GM23338 (cell line): ENCODE data around the gene BAMBI. TPM values are rescaled to one million over a fixed set of nuclear protein-coding genes. Genes with fewer than 3 reads are reported as not detected.

Source experiments
- ATAC-seq: fragments of 200-7000 bp; cut with Tn5 transposase; 3 replicates; pipeline ENCODE4 v1.9.1; 2020
- DNase-seq: peaks from one replicate; pipeline ENCODE4 v3.0.0-alpha.2; 2015; ENCODE audit warnings: low spot score
- H2AFZ ChIP-seq: fragments of 200-600 bp; sonication (generic); 2 replicates; pipeline ENCODE4 v1.8.0; 2016; ENCODE audit warnings: antibody characterized with exemption, mild to moderate bottlenecking, moderate library complexity
- H3F3A ChIP-seq: fragments of 200-600 bp; sonication (generic); replicated peaks from 2 replicates; pipeline ENCODE4 v1.8.0; 2017; ENCODE audit warnings: antibody characterized with exemption, mixed run types, low read depth
- H3K27ac ChIP-seq: fragments of 200-600 bp; sonication (generic); 2 replicates; pipeline ENCODE4 v1.6.1; 2016; ENCODE audit warnings: low read depth
- H3K27me3 ChIP-seq: fragments of 200-600 bp; sonication (generic); 2 replicates; pipeline ENCODE4 v1.8.0; 2016; ENCODE audit warnings: mild to moderate bottlenecking, mixed run types, moderate library complexity; ENCODE audit not compliant: insufficient read depth
- H3K36me3 ChIP-seq: fragments of 200-600 bp; sonication (generic); 2 replicates; pipeline ENCODE4 v1.8.0; 2016; ENCODE audit warnings: mild to moderate bottlenecking; ENCODE audit not compliant: insufficient read depth
- H3K4me1 ChIP-seq: fragments of 200-600 bp; sonication (generic); 2 replicates; pipeline ENCODE4 v1.8.0; 2016; ENCODE audit warnings: mild to moderate bottlenecking, moderate library complexity; ENCODE audit not compliant: insufficient read depth
- H3K4me2 ChIP-seq: fragments of 200-600 bp; sonication (generic); 2 replicates; pipeline ENCODE4 v1.7.1; 2017; ENCODE audit warnings: mixed run types
- H3K4me3 ChIP-seq: fragments of 200-600 bp; sonication (generic); 2 replicates; pipeline ENCODE4 v1.6.1; 2016; ENCODE audit warnings: mixed run types
- H3K79me2 ChIP-seq: fragments of 200-600 bp; sonication (generic); replicated peaks from 2 replicates; pipeline ENCODE4 v1.8.0; 2017; ENCODE audit warnings: mild to moderate bottlenecking; ENCODE audit not compliant: insufficient read depth
- H3K9me2 ChIP-seq: fragments of 200-600 bp; sonication (generic); 2 replicates; pipeline ENCODE4 v1.8.0; 2017; ENCODE audit not compliant: insufficient read depth
- H4K20me1 ChIP-seq: fragments of 200-600 bp; sonication (generic); replicated peaks from 2 replicates; pipeline ENCODE4 v1.8.0; 2017; ENCODE audit warnings: mild to moderate bottlenecking; ENCODE audit not compliant: insufficient read depth
- H3K27ac Mint-ChIP-seq: 2 replicates; pipeline ENCODE4 v1.8.0; 2020; ENCODE audit warnings: inconsistent platforms, mild to moderate bottlenecking, moderate library complexity, mixed read lengths
- H3K27me3 Mint-ChIP-seq: 3 replicates; pipeline ENCODE4 v1.8.0; 2022; ENCODE audit warnings: low read depth, mild to moderate bottlenecking, moderate library complexity, mixed read lengths, inconsistent platforms; ENCODE audit not compliant: insufficient read depth, poor library complexity
- H3K36me3 Mint-ChIP-seq: 3 replicates; pipeline ENCODE4 v1.8.0; 2021; ENCODE audit warnings: low read depth, mild to moderate bottlenecking, inconsistent platforms, moderate library complexity, mixed read lengths
- H3K4me1 Mint-ChIP-seq: 3 replicates; pipeline ENCODE4 v1.8.0; 2020; ENCODE audit warnings: mild to moderate bottlenecking, inconsistent platforms, mixed read lengths
- H3K4me3 Mint-ChIP-seq: 3 replicates; pipeline ENCODE4 v1.8.0; 2021; ENCODE audit warnings: moderate library complexity, mild to moderate bottlenecking, inconsistent platforms, mixed read lengths
- H3K9me3 Mint-ChIP-seq: 3 replicates; pipeline ENCODE4 v1.8.0; 2020; ENCODE audit warnings: moderate library complexity, mild to moderate bottlenecking, inconsistent platforms, mixed read lengths
- CREB1 ChIP-seq: fragments of 250-450 bp; sonication (Bioruptor Pico); IDR thresholded peaks from 2 replicates; pipeline ENCODE4 v1.5.0; 2020; ENCODE audit warnings: low read depth, mild to moderate bottlenecking, moderate library complexity
- ETS1 ChIP-seq: IDR thresholded peaks from 2 replicates; pipeline ENCODE4 v1.6.1; 2016; ENCODE audit warnings: antibody characterized with exemption
- EZH2 ChIP-seq: fragments of 200-600 bp; sonication (generic); IDR thresholded peaks from one replicate; pipeline ENCODE4 v1.8.0; 2017; ENCODE audit warnings: antibody characterized with exemption, mild to moderate bottlenecking, low read depth; ENCODE audit not compliant: unreplicated experiment
- EZH2phosphoT487 ChIP-seq: fragments of 200-600 bp; sonication (generic); IDR thresholded peaks from one replicate; pipeline ENCODE4 v1.8.1; 2018; ENCODE audit warnings: antibody characterized with exemption; ENCODE audit not compliant: unreplicated experiment
- JUNB ChIP-seq: IDR thresholded peaks from one replicate; pipeline ENCODE4 v1.6.1; 2016; ENCODE audit warnings: antibody characterized with exemption; ENCODE audit not compliant: unreplicated experiment
- NANOG ChIP-seq: IDR thresholded peaks from 2 replicates; pipeline ENCODE4 v1.6.1; 2016; ENCODE audit warnings: antibody characterized with exemption, borderline replicate concordance
- POLR2AphosphoS5 ChIP-seq: IDR thresholded peaks from 2 replicates; pipeline ENCODE4 v1.6.1; 2016; ENCODE audit warnings: antibody characterized with exemption, low read depth
- REST ChIP-seq: IDR thresholded peaks from one replicate; pipeline ENCODE4 v1.6.1; 2018; ENCODE audit warnings: antibody characterized with exemption; ENCODE audit not compliant: unreplicated experiment
- STAT1 ChIP-seq: IDR thresholded peaks from one replicate; pipeline ENCODE4 v1.6.1; 2016; ENCODE audit warnings: antibody characterized with exemption; ENCODE audit not compliant: unreplicated experiment
- ZNF114 ChIP-seq: fragments of 250-450 bp; sonication (Bioruptor Pico); IDR thresholded peaks from 2 replicates; pipeline ENCODE4 v1.5.0; 2020; ENCODE audit warnings: mild to moderate bottlenecking, moderate library complexity
- ZNF331 ChIP-seq: fragments of 250-450 bp; sonication (Bioruptor Pico); IDR thresholded peaks from 2 replicates; pipeline ENCODE4 v1.5.0; 2020; ENCODE audit warnings: low read depth, mild to moderate bottlenecking, moderate library complexity
- polyA plus RNA-seq: library from polyadenylated mRNA; unstranded; fragments of >200 nt; fragmentation: Nextera tagmentation; extraction: Ambion mirVana; gene quantifications from 2 replicates; pipeline ENCODE4 v1.2.1, GENCODE V29; 2016
- total RNA-seq: library from RNA; depleted of rRNA; stranded (reverse); fragments of >200 nt; shearing (Covaris generic); gene quantifications from 2 replicates; pipeline ENCODE4 v1.2.3, GENCODE V29; 2014
- TF ChIP-seq, protein P1 (sequence below): fragments of 250-450 bp; sonication (Bioruptor Pico); IDR thresholded peaks from 2 replicates; pipeline ENCODE4 v1.5.0; 2020; ENCODE audit warnings: mild to moderate bottlenecking, moderate library complexity
- TF ChIP-seq, protein P2 (sequence below), 2 experiments: fragments of 200-600 bp in 1 of 2; sonication (generic) in 1 of 2; conservative IDR thresholded peaks; 2 replicates each; pipeline versions ENCODE4 v1.5.1 to v1.6.1; 2016 to 2017; ENCODE audit warnings: antibody characterized with exemption in 2 of 2, low read depth in 2 of 2, mild to moderate bottlenecking in 2 of 2, moderate library complexity in 1 of 2

BAMBI gene
- total and polyA plus RNA-seq, 2 experiments from 2014 or later, result 20.1 to 37.5 TPM

GRCh38 chr10:28728366-28728765 lies 51.0 kb downstream of the BAMBI start:
- Mint-ChIP-seq H3K27me3 (peaks cover 2% of the 10 kb centered on the region), H3K9me3 (no peaks in the 10 kb centered on the region), H3K4me3 (no peak overlapping the region), H3K36me3 (no peaks in the 10 kb centered on the region; the same call in 2 of the 3 replicates), H3K27ac (no peak overlapping the region), H3K4me1 (no peaks in the 10 kb centered on the region; the same call in 2 of the 3 replicates)
- Histone ChIP-seq H3K27me3 (no peaks in the 10 kb centered on the region), H3K36me3 (no peaks in the 10 kb centered on the region), H3K4me2 (no peak overlapping the region), H3K4me3 (no peak overlapping the region), H4K20me1 (no peaks in the 10 kb centered on the region), H3K4me1 (no peaks in the 10 kb centered on the region), H3F3A (no peaks in the 10 kb centered on the region), H3K9me2 (no peaks in the 10 kb centered on the region; the same call in 1 of the 2 replicates), H2AFZ (no peak overlapping the region), H3K79me2 (no peaks in the 10 kb centered on the region), H3K27ac (no peak overlapping the region)
- no peak for ATAC-seq
- no peak for DNase-seq
- TF ChIP-seq ZNF331 (CRISPR knock-in tag) (no peak), ZNF114 (CRISPR knock-in tag) (no peak), POLR2AphosphoS5 (no peak), NANOG (no peak), REST (no peak), CREB1 (CRISPR knock-in tag) (no peak), ETS1 (no peak), STAT1 (no peak), EZH2 (no peak), EZH2phosphoT487 (no peak), JUNB (no peak)
- TF ChIP-seq, protein P1, sequence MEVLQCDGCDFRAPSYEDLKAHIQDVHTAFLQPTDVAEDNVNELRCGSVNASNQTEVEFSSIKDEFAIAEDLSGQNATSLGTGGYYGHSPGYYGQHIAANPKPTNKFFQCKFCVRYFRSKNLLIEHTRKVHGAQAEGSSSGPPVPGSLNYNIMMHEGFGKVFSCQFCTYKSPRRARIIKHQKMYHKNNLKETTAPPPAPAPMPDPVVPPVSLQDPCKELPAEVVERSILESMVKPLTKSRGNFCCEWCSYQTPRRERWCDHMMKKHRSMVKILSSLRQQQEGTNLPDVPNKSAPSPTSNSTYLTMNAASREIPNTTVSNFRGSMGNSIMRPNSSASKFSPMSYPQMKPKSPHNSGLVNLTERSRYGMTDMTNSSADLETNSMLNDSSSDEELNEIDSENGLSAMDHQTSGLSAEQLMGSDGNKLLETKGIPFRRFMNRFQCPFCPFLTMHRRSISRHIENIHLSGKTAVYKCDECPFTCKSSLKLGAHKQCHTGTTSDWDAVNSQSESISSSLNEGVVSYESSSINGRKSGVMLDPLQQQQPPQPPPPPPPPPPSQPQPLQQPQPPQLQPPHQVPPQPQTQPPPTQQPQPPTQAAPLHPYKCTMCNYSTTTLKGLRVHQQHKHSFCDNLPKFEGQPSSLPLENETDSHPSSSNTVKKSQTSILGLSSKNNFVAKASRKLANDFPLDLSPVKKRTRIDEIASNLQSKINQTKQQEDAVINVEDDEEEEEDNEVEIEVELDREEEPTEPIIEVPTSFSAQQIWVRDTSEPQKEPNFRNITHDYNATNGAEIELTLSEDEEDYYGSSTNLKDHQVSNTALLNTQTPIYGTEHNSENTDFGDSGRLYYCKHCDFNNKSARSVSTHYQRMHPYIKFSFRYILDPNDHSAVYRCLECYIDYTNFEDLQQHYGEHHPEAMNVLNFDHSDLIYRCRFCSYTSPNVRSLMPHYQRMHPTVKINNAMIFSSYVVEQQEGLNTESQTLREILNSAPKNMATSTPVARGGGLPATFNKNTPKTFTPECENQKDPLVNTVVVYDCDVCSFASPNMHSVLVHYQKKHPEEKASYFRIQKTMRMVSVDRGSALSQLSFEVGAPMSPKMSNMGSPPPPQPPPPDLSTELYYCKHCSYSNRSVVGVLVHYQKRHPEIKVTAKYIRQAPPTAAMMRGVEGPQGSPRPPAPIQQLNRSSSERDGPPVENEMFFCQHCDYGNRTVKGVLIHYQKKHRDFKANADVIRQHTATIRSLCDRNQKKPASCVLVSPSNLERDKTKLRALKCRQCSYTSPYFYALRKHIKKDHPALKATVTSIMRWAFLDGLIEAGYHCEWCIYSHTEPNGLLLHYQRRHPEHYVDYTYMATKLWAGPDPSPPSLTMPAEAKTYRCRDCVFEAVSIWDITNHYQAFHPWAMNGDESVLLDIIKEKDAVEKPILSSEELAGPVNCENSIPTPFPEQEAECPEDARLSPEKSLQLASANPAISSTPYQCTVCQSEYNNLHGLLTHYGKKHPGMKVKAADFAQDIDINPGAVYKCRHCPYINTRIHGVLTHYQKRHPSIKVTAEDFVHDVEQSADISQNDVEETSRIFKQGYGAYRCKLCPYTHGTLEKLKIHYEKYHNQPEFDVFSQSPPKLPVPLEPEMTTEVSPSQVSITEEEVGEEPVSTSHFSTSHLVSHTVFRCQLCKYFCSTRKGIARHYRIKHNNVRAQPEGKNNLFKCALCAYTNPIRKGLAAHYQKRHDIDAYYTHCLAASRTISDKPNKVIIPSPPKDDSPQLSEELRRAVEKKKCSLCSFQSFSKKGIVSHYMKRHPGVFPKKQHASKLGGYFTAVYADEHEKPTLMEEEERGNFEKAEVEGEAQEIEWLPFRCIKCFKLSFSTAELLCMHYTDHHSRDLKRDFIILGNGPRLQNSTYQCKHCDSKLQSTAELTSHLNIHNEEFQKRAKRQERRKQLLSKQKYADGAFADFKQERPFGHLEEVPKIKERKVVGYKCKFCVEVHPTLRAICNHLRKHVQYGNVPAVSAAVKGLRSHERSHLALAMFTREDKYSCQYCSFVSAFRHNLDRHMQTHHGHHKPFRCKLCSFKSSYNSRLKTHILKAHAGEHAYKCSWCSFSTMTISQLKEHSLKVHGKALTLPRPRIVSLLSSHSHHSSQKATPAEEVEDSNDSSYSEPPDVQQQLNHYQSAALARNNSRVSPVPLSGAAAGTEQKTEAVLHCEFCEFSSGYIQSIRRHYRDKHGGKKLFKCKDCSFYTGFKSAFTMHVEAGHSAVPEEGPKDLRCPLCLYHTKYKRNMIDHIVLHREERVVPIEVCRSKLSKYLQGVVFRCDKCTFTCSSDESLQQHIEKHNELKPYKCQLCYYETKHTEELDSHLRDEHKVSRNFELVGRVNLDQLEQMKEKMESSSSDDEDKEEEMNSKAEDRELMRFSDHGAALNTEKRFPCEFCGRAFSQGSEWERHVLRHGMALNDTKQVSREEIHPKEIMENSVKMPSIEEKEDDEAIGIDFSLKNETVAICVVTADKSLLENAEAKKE (CRISPR knock-in tag), result no peak
- TF ChIP-seq, protein P2, sequence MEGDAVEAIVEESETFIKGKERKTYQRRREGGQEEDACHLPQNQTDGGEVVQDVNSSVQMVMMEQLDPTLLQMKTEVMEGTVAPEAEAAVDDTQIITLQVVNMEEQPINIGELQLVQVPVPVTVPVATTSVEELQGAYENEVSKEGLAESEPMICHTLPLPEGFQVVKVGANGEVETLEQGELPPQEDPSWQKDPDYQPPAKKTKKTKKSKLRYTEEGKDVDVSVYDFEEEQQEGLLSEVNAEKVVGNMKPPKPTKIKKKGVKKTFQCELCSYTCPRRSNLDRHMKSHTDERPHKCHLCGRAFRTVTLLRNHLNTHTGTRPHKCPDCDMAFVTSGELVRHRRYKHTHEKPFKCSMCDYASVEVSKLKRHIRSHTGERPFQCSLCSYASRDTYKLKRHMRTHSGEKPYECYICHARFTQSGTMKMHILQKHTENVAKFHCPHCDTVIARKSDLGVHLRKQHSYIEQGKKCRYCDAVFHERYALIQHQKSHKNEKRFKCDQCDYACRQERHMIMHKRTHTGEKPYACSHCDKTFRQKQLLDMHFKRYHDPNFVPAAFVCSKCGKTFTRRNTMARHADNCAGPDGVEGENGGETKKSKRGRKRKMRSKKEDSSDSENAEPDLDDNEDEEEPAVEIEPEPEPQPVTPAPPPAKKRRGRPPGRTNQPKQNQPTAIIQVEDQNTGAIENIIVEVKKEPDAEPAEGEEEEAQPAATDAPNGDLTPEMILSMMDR (conservative IDR thresholded peaks at IDR 0.05; ENCODE audit: low read depth in 2 of 2), result no peak
